Fibroblast of lung (primary cell): Measurements from ENCODE around the gene CCNB1. TPM values are rescaled to one million over a fixed set of nuclear protein-coding genes. Genes with fewer than 3 reads are reported as not detected.
"Not testable (repeated sequence)": the region's sequence is repeated elsewhere in the genome, so short reads cannot be mapped to it uniquely, and the experiment has no call there.

Experiments used
- DNase-seq, 2 donors: peaks; one replicate each; pipeline versions ENCODE4 v3.0.0 to v3.0.0-alpha.2; 2010; ENCODE audit warnings: low read depth in 2 of 2
- H2AFZ ChIP-seq: 2 replicates; pipeline ENCODE4 v1.5.1; 2012; ENCODE audit warnings: low read length, control low read depth, inconsistent platforms
- H3K27ac ChIP-seq: 2 replicates; pipeline ENCODE4 v1.5.1; 2011; ENCODE audit warnings: low read length, control low read depth; ENCODE audit not compliant: insufficient read depth
- H3K27me3 ChIP-seq: 2 replicates; pipeline ENCODE4 v1.5.1; 2011; ENCODE audit warnings: mild to moderate bottlenecking, low read length; ENCODE audit not compliant: control insufficient read depth, insufficient read depth
- H3K36me3 ChIP-seq: 2 replicates; pipeline ENCODE4 v1.5.1; 2011; ENCODE audit warnings: low read length; ENCODE audit not compliant: control insufficient read depth, insufficient read depth
- H3K4me1 ChIP-seq: 2 replicates; pipeline ENCODE4 v1.5.1; 2011; ENCODE audit warnings: low read length; ENCODE audit not compliant: control insufficient read depth, insufficient read depth; ENCODE audit errors: extremely low read depth
- H3K4me2 ChIP-seq: 2 replicates; pipeline ENCODE4 v1.5.1; 2011; ENCODE audit warnings: low read length, control low read depth; ENCODE audit not compliant: insufficient read depth; ENCODE audit errors: extremely low read depth
- H3K4me3 ChIP-seq, 4 experiments: fragments of 200-600 bp in 1 of 4; sonication (generic) in 1 of 4; replicated peaks in 1 of 4; 2 replicates each; pipeline ENCODE4 v1.5.1; 2011 to 2016; ENCODE audit warnings: low read length in 4 of 4, low read depth in 3 of 4, mild to moderate bottlenecking in 3 of 4, control low read depth in 2 of 4, inconsistent platforms in 1 of 4, mixed read lengths in 1 of 4; ENCODE audit not compliant: insufficient read depth in 1 of 4; ENCODE audit errors: control extremely low read depth in 1 of 4
- H3K79me2 ChIP-seq: 2 replicates; pipeline ENCODE4 v1.5.1; 2012; ENCODE audit warnings: mild to moderate bottlenecking, low read length, inconsistent platforms; ENCODE audit not compliant: control insufficient read depth, insufficient read depth
- H3K9ac ChIP-seq: 2 replicates; pipeline ENCODE4 v1.5.1; 2011; ENCODE audit warnings: mild to moderate bottlenecking, low read length, control low read depth; ENCODE audit not compliant: insufficient read depth
- H3K9me3 ChIP-seq: 2 replicates; pipeline ENCODE4 v1.5.1; 2012; ENCODE audit warnings: low read depth, low read length; ENCODE audit not compliant: control insufficient read depth, insufficient read depth
- H4K20me1 ChIP-seq: 2 replicates; pipeline ENCODE4 v1.5.1; 2011; ENCODE audit warnings: low read length; ENCODE audit not compliant: control insufficient read depth, insufficient read depth; ENCODE audit errors: extremely low read depth
- EZH2 ChIP-seq: IDR thresholded peaks from 2 replicates; pipeline ENCODE4 v1.5.1; 2012; ENCODE audit warnings: low read length, control low read depth, mild to moderate bottlenecking; ENCODE audit errors: missing control alignments
- polyA plus RNA-seq, 2 donors: library from polyadenylated mRNA; depleted of rRNA in 1 of 2; stranded (reverse) in 1 of 2; unstranded in 1 of 2; fragments of >200 nt; gene quantifications; 2 replicates each; pipeline ENCODE4 v1.2.1, GENCODE V29; 2011 to 2012; ENCODE audit warnings: missing spikeins in 1 of 2
- total RNA-seq: library from RNA; depleted of rRNA; stranded (reverse); fragments of >200 nt; gene quantifications from 2 replicates; pipeline ENCODE4 v1.2.1, GENCODE V29; 2014
- TF ChIP-seq, protein P1 (sequence below), 2 donors: IDR thresholded peaks in 1 of 2; conservative IDR thresholded peaks in 1 of 2; 1 replicate in 1 of 2; 2 replicates in 1 of 2; pipeline ENCODE4 v1.5.1; 2011 to 2012; ENCODE audit warnings: low read length in 2 of 2, control low read depth in 1 of 2, inconsistent platforms in 1 of 2, low read depth in 1 of 2, mild to moderate bottlenecking in 1 of 2

Gene CCNB1
- total and polyA plus RNA-seq, 2 donors (not counting 1 experiment from before 2014, with no cell fraction given), result 46.8 to 74.3 TPM

DNA sequence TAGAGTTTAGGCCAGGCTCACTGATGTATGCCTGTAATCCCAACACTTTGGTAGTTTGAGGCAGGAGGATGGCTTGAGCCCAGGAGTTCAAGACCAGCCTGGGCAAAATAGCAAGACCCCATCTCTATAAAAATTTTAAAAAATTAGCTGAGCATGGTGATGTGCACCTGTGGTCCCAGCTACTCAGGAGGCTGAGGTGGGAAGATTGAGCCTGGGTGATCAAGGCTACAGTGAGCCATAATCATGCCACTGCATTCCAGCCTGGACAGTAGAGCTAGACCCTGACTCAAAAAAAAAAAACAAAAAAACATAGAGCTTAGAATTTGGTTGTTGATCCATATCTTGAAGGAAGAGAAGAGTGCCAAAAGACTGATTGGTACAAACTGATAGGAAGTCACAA is 53.0 kb downstream of the CCNB1 start:
- no peaks in the 10 kb centered on the region for H3K9me3 ChIP-seq
- no peak overlapping the region for H2AFZ ChIP-seq
- H4K20me1 ChIP-seq, result no peaks in the 10 kb centered on the region
- TF ChIP-seq EZH2, result no peak
- TF ChIP-seq, protein P1, sequence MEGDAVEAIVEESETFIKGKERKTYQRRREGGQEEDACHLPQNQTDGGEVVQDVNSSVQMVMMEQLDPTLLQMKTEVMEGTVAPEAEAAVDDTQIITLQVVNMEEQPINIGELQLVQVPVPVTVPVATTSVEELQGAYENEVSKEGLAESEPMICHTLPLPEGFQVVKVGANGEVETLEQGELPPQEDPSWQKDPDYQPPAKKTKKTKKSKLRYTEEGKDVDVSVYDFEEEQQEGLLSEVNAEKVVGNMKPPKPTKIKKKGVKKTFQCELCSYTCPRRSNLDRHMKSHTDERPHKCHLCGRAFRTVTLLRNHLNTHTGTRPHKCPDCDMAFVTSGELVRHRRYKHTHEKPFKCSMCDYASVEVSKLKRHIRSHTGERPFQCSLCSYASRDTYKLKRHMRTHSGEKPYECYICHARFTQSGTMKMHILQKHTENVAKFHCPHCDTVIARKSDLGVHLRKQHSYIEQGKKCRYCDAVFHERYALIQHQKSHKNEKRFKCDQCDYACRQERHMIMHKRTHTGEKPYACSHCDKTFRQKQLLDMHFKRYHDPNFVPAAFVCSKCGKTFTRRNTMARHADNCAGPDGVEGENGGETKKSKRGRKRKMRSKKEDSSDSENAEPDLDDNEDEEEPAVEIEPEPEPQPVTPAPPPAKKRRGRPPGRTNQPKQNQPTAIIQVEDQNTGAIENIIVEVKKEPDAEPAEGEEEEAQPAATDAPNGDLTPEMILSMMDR (conservative IDR thresholded peaks at IDR 0.05 in 1 of 2, IDR thresholded peaks at IDR 0.05 in 1 of 2; ENCODE audit: low read depth in 1 of 2, low read length in 2 of 2), result no peak
- H3K9ac ChIP-seq, result no peak overlapping the region
- no peaks in the 10 kb centered on the region for H3K4me1 ChIP-seq
- DNase-seq, result no peak
- H3K4me2 ChIP-seq, result no peak overlapping the region
- no peak overlapping the region for H3K27ac ChIP-seq
- H3K79me2 ChIP-seq, result peaks cover 22% of the 10 kb centered on the region
- H3K36me3 ChIP-seq, result no peaks in the 10 kb centered on the region
- H3K27me3 ChIP-seq, result no peaks in the 10 kb centered on the region
- H3K4me3 ChIP-seq, result no peak overlapping the region

DNA sequence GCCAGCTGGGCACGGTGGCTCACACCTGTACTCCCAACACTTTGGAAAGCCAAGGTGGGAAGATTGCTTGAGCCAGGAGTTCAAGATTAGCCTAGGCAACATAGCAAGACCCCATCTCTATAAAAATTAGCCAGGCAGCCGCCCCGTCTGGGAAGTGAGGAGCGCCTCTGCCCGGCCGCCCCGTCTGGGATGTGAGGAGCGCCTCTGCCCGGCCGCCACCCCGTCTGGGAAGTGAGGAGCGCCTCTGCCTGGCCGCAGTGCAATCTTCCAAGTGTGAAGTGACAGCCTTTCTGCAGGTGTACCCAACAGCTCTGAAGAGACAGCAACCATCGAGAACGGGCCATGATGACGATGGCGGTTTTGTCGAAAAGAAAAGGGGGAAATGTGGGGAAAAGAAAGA is 53.4 kb downstream of the CCNB1 start:
- not testable (repeated sequence) for H3K27me3 ChIP-seq, H4K20me1 ChIP-seq, H3K9ac ChIP-seq, DNase-seq, H3K4me1 ChIP-seq, H3K4me3 ChIP-seq, H3K36me3 ChIP-seq, H3K27ac ChIP-seq, H3K4me2 ChIP-seq, H3K9me3 ChIP-seq, H2AFZ ChIP-seq
- peaks cover 22% of the 10 kb centered on the region for H3K79me2 ChIP-seq

DNA sequence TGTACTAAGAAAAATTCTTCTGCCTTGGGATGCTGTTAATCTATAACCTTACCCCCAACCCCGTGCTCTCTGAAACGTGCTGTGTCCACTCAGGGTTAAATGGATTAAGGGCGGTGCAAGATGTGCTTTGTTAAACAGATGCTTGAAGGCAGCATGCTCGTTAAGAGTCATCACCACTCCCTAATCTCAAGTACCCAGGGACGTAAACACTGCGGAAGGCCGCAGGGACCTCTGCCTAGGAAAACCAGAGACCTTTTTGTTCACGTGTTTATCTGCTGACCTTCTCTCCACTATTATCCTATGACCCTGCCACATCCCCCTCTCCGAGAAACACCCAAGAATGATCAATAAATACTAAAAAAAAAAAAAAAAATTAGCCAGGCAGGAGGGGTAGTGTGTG is 53.9 kb downstream of the CCNB1 start:
- H3K4me1 ChIP-seq, H3K36me3 ChIP-seq: not testable (repeated sequence)
- H3K79me2 ChIP-seq, result peaks cover 22% of the 10 kb centered on the region

DNA sequence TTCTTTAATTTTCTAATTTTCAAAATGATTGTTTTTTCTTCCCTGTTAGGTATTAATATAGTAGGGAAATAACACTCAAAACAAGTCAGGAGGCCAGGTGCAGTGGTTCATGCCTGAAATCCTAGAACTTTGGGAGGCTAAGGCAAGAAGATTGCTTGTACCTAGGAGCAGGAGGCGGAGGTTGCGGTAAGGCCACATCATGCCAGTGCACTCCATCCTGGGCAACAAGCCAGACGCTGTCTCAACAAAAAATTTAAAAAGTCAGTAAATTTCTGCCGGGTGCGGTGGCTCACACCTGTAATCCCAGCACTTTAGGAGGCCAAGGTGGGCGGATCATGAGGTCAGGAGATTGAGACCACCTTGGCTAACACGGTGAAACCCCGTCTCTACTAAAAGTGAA is 57.6 kb downstream of the CCNB1 start:
- Histone ChIP-seq H3K79me2 (peaks cover 8% of the 10 kb centered on the region), H3K9ac (no peak overlapping the region)

More for the DNA sequence above, 53.9 kb downstream of the CCNB1 start:
- H3K4me3 ChIP-seq, DNase-seq, H3K9me3 ChIP-seq, H4K20me1 ChIP-seq, H3K27ac ChIP-seq, H3K27me3 ChIP-seq, H3K9ac ChIP-seq, H3K4me2 ChIP-seq, H2AFZ ChIP-seq: not testable (repeated sequence)

More for the DNA sequence above, 57.6 kb downstream of the CCNB1 start:
- no peak overlapping the region for H3K27ac ChIP-seq
- H4K20me1 ChIP-seq, result no peaks in the 10 kb centered on the region
- no peak overlapping the region for H3K4me2 ChIP-seq
- H2AFZ ChIP-seq, result no peak overlapping the region
- no peaks in the 10 kb centered on the region for H3K4me1 ChIP-seq
- TF ChIP-seq, protein P1 (conservative IDR thresholded peaks at IDR 0.05 in 1 of 2, IDR thresholded peaks at IDR 0.05 in 1 of 2; ENCODE audit: low read depth in 1 of 2, low read length in 2 of 2), result no peak
- no peak for TF ChIP-seq EZH2
- no peaks in the 10 kb centered on the region for H3K27me3 ChIP-seq
- no peaks in the 10 kb centered on the region for H3K9me3 ChIP-seq
- DNase-seq, result no peak
- no peak overlapping the region for H3K4me3 ChIP-seq
- no peaks in the 10 kb centered on the region for H3K36me3 ChIP-seq
